Measurements from ENCODE around the gene LBP.

The LBP gene

GRCh38 chr20:38345643-38346042 lies 639 bp upstream of the LBP start:
- H3K4me3 ChIP-seq (ENCODE audit: low read length), result no peak overlapping the region
- no peak for DNase-seq (ENCODE audit: low read depth)
- TF ChIP-seq, protein P1, sequence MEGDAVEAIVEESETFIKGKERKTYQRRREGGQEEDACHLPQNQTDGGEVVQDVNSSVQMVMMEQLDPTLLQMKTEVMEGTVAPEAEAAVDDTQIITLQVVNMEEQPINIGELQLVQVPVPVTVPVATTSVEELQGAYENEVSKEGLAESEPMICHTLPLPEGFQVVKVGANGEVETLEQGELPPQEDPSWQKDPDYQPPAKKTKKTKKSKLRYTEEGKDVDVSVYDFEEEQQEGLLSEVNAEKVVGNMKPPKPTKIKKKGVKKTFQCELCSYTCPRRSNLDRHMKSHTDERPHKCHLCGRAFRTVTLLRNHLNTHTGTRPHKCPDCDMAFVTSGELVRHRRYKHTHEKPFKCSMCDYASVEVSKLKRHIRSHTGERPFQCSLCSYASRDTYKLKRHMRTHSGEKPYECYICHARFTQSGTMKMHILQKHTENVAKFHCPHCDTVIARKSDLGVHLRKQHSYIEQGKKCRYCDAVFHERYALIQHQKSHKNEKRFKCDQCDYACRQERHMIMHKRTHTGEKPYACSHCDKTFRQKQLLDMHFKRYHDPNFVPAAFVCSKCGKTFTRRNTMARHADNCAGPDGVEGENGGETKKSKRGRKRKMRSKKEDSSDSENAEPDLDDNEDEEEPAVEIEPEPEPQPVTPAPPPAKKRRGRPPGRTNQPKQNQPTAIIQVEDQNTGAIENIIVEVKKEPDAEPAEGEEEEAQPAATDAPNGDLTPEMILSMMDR (conservative IDR thresholded peaks at IDR 0.05; ENCODE audit: low read length), result no peak

- DNase-seq (ENCODE audit: low read depth), result no peak
- TF ChIP-seq, protein P1 (conservative IDR thresholded peaks at IDR 0.05; ENCODE audit: low read length), result no peak
- H3K4me3 ChIP-seq (ENCODE audit: low read length), result no peak overlapping the region
Measured at GRCh38 chr20:38346741-38347140, 459 bp downstream of the LBP start.

GRCh38 chr20:38349856-38350255 lies 3.6 kb downstream of the LBP start:
- no peak for DNase-seq (ENCODE audit: low read depth)
- TF ChIP-seq, protein P1 (conservative IDR thresholded peaks at IDR 0.05; ENCODE audit: low read length), result no peak
- no peak overlapping the region for H3K4me3 ChIP-seq (ENCODE audit: low read length)

GRCh38 chr20:38350879-38351775 lies 4.8 kb downstream of the LBP start:
- no peak for DNase-seq (ENCODE audit: low read depth)
- H3K4me3 ChIP-seq (ENCODE audit: low read length), result no peak overlapping the region
- TF ChIP-seq, protein P1 (conservative IDR thresholded peaks at IDR 0.05; ENCODE audit: low read length), result no peak

GRCh38 chr20:38353316-38353715 lies 7.0 kb downstream of the LBP start:
- no peak overlapping the region for H3K4me3 ChIP-seq (ENCODE audit: low read length)
- DNase-seq (ENCODE audit: low read depth), result no peak
- TF ChIP-seq, protein P1 (conservative IDR thresholded peaks at IDR 0.05; ENCODE audit: low read length), result no peak

GRCh38 chr20:38354227-38354626 lies 7.9 kb downstream of the LBP start:
- TF ChIP-seq, protein P1 (conservative IDR thresholded peaks at IDR 0.05; ENCODE audit: low read length), result no peak
- no peak for DNase-seq (ENCODE audit: low read depth)
- H3K4me3 ChIP-seq (ENCODE audit: low read length), result no peak overlapping the region
